ENCODE measurements around the gene EXOC3L2.

Gene EXOC3L2

DNA sequence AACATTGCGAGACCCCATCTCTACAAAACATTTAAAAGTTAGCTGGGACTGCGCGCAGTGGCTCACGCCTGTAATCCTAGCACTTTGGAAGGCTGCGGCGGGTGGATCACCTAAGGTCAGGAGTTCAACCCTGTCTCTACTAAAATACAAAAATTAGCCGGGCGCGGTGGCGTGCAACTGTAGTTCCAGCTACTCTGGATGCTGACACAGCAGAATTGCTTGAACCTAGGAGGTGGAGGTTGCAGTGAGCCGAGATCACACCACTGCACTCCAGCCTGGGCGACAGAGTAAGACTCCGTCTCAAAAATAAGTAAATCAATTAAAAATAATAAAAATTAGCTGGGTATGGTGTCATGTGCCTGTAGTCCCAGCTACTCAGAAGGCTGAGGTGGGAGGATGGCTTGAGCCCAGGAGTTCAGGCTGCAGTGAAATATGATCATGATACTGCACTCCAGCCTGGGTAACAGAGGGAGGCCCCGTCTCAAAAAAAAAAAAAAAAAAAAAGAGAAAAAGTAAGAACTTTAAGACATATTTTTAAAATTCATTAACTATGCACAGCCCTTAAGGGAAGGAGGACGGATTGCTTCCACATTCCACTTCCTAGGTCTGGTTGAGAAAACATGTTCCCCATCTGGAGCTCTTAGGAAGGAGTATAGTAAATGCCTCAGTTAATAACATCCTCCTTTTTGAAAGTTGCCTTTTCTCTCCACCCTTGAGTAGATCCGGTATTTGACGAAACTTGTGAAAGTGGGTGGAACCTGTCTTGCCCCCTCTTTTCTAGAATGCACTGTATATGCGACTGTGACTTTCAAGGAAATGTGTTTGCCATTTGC lies 26.1 kb downstream of the EXOC3L2 start:
- DNase-seq (ENCODE audit: low read depth in 2 of 2), result no peak

DNA sequence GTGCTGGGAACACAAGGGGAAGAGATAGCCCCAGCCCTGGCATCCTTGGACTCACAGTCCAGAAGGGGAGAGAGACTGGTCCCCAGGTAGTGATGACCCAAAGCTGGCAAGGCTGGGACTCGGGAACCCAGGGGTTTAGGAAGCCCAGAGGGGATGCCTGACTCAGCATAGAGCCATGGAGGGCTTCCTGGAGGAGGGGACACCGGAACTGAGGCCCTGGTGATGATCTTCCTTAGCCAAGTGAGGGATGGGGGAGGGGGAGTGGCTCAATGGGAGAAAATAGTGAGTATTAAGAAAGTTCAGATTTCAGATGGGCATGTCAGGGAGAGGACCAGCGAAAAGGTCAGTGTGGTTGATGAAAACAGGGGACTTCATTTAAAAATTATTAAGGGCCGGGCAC lies 26.8 kb downstream of the EXOC3L2 start:
- DNase-seq (ENCODE audit: low read depth in 2 of 2), result no peak

DNA sequence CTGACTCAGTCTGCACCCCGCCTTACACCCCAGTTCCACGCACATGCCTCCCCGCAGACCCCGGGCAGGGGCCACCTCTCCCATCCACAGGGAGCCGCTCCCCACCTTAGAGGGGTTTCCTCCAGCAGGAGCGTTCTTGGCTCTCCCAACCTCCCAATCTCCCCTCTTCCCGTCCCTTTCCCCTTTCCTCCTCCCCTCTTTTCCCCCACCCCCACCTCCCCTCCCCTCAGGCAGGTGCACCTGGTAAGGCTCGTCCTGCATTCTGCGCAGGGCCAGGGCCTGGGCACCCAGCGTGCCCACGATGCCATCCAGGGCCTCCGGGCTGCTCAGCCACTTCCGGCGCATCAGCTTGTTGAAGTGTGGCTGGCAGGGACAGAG lies 27.3 kb downstream of the EXOC3L2 start:
- DNase-seq (ENCODE audit: low read depth in 2 of 2), result no peak

DNA sequence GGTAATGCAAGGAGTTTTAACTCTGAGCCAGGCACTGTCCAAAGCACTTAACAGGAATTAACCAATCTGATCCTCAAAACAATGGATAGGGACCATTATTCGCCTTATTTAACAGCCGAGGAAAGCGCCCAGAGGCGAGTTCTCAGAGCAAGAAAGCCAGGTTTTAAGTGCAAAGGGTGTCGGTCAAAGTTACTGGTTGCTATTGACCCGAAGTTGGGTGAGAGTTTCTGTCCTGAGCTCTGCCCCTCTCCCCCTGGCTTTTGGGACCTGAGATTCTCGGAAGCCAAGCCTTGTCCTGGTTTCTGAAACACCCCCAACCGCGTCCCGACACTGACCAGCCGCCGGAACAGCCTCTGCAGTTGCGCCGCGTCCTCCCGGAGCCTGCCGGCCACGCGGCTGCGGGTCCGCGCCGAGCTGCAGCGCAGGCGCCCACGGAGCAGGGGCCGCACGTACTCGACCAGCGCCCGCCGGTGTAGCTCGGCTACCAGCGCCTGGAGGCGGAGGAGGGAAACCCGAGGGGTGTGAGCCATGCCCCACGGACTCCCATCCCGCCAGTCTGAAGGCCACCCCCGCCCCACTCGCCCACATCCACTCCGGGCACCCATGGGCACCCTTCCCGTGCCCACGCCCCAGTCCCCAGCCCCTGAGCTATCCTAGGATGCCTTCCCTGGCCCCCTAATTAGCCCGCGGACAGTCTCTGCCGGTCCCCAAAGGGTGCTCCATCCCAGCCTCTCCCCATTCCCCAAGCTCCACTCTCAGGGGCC lies 27.8 kb downstream of the EXOC3L2 start:
- no peak for DNase-seq (ENCODE audit: low read depth in 2 of 2)

DNA sequence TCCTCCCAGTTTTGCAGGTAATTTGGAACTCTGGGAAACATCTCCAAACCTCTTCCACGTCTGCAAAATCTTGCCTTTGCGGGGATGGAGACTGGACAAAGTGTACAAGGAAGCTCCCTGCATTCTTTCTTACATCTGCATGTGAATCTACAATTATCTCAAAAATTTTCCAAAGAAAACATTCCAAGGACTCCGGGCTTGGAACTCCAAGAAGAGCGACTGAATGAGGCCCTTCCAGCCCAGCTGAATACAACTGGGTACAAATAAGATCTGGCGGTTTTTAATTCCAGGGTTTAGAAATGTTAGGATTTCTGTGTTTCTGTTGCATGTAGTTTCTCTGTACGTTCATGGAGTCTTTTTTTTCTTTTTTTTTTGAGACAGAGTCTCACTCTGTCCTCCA lies 28.5 kb downstream of the EXOC3L2 start:
- no peak for DNase-seq (ENCODE audit: low read depth in 2 of 2)

DNA sequence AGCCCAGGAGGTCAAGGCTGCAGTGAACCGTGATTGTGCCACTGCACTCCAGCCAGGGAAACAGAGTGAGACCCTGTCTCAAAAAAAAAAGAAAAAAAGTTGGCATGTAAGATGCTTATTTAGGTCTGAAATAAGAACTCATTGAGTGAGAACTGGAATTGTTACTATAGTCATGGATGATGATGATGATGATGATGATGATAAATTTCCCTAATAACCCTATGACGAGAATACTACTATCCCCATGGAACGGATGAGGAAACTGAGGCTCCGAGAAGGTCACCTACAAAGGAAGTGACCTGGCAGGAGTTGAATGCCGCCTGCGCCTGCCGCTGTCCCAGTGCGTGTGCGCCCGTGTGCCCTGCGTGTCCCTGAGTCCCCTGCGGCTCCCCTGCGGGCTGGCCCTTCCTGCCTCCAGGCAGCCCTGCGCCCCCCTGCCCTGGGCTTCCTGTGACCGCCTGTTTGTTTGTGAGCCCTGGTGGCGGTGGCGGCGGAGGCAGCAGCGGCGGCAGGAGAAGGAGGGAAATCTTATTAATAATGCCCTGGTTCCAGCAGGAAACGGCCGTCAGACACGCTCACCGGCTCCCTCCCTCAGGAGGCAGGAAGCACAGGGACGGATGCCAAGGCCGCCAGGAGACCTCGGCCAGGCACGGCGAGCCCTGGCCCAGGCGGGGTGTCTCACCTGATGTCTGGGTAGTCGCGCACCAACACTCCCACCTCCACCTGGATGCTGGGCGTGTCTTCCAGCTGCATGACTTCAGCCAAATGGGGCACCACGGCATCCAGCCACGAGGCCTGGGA lies 29.6 kb downstream of the EXOC3L2 start:
- no peak for DNase-seq (ENCODE audit: low read depth in 2 of 2)

DNA sequence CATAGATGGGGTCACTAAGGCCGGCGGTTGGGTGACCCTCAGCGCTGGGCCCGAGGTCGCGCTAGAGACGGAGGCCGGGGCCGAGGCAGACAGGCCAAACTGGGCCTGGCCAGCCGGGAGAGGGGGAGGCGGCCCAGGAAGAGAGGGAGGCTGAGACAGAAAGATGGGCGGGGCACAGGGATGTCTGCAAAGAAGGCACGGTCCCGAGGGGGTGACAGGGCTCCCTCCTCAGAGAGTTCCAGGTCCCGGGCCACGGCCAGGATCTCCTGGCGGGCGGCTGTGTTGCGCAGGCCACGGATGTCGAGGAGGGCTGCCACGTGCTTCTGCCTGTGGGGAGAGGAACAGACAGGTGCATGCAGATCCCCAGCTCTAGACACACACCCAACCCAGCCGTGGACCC lies 32.2 kb downstream of the EXOC3L2 start:
- DNase-seq (ENCODE audit: low read depth in 2 of 2), result no peak

DNA sequence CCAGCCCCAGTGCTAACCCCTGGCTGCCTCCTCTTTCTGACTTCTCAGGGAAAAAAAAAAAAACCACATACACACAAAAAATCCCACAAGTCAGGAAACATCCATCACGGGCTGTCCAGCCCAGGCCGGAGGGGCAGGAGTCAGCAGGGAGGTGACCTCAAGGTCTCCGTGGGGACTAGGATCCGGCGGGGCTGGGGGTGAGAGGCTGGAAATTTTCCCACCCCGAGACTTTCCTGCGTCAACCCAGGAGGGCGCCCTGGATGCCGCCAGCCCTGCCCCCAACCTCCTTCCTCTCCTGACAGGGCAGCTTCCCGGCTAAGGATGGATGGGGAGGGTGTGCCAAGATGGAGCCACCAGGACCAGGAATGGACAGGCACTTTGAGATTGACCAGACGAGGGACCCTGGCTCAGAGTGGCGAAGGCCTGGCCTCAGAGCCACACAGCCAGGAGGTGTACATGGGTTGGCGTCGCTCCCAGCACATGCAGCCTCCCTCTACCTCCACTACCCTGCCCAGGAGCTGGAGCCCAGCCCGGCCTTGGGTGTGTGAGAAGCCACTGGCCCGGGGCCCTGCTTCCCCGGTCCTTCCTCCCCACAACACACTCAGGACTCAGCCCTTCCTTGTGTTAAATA lies 33.3 kb downstream of the EXOC3L2 start:
- no peak for DNase-seq (ENCODE audit: low read depth in 2 of 2)

DNA sequence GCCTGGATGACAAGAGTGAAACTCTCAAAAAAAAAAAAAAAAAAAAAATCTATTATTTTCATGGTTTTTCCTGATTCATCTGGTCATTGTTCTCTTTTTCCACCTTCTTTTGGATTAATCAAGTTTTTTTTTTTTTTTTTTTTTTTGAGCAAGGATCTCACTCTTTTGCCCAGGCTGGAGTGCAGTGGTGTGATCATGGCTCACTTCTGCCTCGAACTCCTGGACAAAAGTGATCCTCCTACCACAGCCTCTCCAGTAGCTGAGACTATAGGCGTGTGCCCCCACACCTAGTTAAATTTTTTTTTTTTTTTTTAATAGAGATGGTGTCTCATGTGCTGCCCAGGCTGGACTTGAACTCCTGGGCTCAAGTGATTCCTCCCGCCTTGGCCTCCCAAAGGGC lies 38.9 kb downstream of the EXOC3L2 start:
- no peak for DNase-seq (ENCODE audit: low read depth in 2 of 2)

DNA sequence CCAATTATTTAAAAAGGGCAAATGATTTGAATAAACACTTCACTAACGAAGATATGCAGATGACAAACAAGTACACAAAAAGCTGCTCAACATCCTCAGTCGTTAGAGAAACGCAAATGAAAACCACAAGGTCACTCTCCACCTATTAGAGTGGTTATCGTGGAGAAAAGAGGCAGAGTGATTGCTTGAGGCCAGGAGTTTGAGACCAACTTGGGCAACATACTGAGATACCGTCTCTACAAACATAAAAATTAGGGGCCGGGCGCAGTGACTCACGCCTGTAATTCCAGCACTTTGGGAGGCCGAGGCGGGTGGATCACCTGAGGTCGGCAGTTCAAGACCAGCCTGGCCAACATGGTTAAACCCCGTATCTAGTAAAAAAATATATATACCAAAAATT lies 39.4 kb downstream of the EXOC3L2 start:
- no peak for DNase-seq (ENCODE audit: low read depth in 2 of 2)

DNA sequence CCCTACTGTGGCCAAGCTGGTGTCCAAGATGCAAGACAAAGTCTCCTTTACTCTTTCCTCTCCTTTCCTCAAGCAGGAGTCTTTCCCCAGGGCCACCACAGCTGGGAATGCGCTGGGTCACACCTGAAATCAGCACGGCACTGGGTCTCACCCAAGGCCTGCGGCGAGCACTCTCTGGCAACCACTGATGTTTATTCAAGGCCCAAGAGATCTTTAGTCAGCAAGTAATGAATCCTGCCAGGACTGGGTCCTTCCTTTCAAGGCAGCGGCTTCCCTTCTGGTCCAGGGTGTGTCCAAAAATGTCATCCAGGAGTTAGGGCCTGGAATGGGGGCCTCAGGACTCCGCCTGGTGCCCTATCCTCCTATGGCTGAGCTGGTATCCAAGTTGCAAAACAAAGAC lies 42.6 kb downstream of the EXOC3L2 start:
- no peak for DNase-seq (ENCODE audit: low read depth in 2 of 2)

DNA sequence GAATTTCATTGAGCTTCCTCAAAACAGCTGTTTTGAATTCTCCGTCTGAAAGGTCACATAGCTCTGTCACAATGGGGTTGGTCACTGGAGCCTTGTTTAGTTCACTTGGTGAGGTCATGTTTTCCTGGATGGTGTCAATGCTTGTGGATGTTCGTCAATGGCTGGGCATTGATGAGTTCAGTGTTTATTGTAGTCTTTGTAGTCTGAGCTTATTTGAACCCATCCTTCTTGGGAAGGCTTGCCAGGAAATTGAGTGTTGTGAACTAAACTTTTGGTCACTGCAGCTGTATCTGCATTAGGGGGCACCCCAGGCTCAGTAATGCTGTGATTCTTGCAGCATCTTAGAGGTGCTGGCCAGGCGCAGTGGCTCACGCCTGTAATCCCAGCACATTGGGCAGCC lies 44.6 kb downstream of the EXOC3L2 start:
- no peak for DNase-seq (ENCODE audit: low read depth in 2 of 2)

DNA sequence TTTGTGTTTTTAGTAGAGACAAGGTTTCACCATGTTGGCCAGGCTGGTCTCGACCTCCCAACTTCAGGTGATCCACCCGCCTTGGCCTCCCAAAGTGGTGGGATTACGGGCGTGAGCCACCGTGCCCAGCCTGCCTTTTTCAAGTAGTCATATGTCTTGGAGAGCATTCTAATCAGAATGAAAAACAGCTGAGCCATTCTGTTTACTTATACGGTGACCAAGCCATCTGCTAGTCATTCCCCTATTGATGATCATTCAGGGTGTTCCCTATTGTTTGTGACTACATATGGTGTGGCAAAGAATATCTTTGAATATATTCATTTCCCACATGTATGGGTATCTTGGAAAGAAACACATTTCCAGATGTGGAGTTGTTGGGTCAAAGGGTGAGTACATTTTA lies 49.4 kb downstream of the EXOC3L2 start:
- DNase-seq (ENCODE audit: low read depth in 2 of 2), result no peak

DNA sequence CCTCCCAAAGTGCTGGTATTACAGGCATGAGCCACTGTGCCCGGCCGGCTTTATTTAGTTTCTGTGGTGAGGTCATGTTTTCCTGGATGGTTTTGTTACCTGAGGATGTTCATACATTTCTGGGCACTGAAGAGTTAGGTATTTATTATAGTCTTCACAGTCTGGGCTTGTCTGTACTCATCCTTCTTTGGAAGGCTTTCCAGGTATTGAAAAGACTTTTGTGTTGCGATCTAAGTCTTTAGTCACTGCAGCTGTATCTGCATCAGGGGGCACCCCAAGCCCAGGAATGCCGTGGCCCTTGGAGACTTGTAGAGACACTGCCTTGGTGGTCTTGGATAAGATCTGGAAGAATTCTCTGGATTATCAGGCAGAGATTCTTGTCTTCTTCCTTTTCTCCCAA lies 53.8 kb downstream of the EXOC3L2 start:
- DNase-seq (ENCODE audit: low read depth in 2 of 2), result no peak

DNA sequence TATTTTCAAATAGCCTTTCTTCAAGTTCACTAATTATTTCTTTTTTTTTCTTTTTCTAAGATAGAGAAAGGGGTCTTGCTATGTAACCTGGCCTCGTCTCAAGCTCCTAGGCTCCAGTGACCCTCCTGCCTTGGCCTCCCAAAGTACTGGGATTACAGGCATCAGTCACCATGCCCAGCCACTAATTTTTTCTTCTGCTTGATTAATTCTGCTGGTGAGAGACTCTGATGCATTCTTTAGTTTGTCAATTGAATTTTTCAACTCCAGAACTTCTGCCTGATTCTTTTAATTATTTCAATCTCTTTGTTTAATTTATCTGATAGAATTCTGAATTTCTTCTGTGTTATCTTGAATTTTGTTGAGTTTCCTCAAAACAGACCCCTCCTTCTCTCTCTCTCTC lies 55.2 kb downstream of the EXOC3L2 start:
- DNase-seq (ENCODE audit: low read depth in 2 of 2), result no peak

DNA sequence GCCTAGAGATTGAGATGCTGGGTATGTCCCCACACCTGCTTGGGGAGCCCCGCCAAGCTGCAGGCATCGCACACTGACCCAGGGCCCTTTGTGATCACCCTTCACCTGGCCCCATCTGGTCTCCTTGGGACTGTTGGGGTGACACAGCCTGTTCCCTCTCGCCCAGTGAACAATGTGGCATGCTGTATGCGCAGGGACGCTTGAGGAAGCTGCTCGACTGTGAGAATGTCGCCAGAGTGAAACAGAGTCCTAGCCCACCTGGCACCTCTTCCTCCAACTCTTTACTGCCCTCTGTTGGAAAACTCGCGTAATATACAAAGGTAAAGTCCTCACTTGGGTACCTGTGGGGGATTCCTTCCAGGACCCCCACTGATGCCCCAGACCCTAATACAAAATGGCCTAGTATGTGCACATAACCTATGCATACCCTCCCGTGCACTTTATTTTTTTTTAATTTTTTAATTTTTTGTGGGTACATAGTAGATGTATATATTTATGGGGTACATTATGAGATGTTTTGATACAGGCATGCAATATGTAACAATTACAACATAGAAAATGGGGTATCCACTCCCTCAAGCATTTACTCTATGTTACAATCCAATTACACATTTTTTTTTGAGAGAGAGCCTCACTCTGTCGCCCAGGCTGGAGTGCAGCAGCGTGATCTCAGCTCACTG lies 57.6 kb downstream of the EXOC3L2 start:
- no peak for DNase-seq (ENCODE audit: low read depth in 2 of 2)

DNA sequence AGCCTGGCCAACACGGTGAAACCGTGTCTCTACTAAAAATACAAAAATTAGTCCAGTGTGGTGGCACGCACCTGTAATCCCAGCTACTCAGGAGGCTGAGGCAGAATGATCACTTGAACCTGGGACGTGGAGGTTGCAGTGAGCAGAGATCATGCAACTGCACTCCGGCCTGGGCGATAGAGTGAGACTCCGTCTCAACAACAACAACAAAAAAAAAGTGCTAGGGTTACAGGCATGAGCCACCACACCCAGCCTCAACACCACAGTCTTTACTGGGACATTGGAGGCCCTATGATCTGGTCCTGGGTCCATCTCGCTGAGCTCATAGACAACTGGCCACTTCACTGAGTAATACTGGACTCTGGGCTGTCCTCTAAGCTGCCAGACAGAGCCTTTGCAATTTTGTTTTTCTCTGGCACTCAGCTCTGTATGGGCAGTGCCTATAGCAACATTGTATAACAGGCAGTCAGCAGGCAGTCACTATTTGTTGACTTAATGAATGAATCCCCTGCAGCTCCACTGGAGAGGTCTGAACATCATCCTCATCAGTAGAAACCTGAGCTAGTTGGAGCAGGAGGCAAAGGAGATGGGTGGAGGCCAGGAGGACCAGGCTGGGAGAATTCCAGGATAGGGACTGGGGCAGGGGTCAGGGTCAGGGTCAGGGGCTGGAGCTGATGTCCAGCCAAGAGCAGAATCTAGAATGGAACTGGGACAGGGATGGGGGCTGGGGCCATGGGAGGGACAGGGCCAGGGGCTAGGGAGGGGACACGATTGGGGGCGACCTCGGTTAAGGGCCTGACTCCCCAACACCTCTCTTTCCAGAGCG lies 58.5 kb downstream of the EXOC3L2 start:
- DNase-seq (ENCODE audit: low read depth in 2 of 2), result no peak

DNA sequence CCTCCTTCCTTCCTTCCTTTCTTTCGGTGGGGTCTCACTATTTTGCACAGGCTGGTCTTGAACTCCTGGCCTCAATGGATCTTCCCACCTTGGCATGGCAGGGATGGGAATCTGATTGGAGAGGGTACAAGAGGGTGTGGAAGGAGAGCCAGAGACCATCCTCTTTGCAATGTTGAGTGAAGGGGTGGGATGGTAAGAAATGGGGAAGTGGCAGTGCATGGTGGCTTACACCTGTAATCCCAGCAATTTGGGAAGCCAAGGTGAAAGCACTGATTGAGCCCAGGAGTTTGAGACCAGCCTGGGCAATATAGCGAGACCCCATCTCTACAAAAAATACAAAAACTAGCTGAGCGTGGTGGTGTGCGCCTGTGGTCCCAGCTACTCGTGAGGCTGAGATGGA lies 61.1 kb downstream of the EXOC3L2 start:
- no peak for DNase-seq (ENCODE audit: low read depth in 2 of 2)

DNA sequence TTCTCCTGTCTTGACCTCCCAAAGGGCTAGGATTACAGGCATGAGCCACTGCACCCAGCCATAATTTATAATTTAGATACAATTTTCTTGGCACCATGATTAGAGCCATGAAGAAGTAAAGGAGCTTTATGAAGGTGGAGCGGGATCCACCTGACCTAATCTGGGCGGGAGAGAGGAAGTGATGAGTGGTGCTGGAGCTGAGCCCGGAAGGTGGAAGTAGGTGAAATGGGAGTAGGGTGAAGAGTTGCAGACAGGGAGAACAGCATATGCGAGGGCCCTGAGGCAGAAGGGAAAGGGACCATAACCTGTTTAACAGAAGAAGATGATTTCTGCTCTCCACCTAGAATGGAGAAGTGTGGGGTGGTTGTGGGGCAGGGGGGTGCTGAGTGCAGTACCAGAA lies 62.4 kb downstream of the EXOC3L2 start:
- no peak for DNase-seq (ENCODE audit: low read depth in 2 of 2)

DNA sequence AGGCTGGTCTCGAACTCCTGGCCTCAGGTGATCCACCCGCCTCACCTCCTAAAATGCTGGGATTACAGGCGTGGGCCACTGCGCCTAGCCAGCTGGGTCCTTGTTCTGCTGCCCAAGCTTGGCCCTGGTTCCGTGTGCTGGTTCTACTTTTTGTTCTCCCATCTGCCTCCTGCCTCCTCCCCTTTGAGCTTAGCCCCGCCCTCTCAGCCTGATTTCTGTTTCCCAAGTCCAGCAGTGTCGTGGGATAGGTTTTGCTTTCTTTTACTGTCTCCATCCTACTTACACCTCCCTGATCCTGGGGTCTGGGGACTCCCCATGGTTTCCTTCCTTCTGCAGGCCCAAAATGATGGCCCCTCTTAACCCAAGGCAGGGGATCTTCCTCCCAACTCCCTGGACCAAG lies 64.3 kb downstream of the EXOC3L2 start:
- DNase-seq (ENCODE audit: low read depth in 2 of 2), result no peak

Measured in stimulated activated CD4-positive, alpha-beta T cell treated with anti-CD3 and anti-CD28 coated beads, Interleukin-4, amount 100 ng/mL, for 48 hours (primary cell).